ENCODE measurements around the gene GSX2.
A peak's percentile ranks its signal among the peaks of the same experiment; 100 is the strongest.

Gene GSX2

DNA sequence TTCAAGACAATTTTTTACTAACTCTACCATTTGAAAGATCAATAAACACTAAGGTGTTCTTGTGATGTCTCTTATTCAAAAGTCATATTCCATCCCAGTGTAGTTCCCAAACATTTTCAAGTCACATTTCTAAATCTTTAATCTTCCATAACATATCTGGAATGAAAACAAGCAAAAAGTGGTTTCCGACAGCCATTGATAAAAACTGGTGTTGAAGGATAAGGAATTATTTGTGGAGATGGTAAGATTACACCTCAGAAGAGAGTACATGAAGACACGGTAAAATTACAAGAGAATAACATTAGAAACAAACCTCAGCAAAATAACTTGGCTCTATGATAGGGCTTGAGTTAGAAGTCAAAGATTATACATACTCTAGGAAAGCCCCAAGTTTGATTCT, 39.8 kb upstream of the GSX2 start:
- DNase-seq (ENCODE audit: low read depth), result no peak
- no peak overlapping the region for H3K4me3 ChIP-seq (ENCODE audit: low read depth, low read length)
- in situ Hi-C loops (cut with HindIII; ENCODE audit: low sequenced_read_pairs), result no loop called here
- TF ChIP-seq, protein P1, sequence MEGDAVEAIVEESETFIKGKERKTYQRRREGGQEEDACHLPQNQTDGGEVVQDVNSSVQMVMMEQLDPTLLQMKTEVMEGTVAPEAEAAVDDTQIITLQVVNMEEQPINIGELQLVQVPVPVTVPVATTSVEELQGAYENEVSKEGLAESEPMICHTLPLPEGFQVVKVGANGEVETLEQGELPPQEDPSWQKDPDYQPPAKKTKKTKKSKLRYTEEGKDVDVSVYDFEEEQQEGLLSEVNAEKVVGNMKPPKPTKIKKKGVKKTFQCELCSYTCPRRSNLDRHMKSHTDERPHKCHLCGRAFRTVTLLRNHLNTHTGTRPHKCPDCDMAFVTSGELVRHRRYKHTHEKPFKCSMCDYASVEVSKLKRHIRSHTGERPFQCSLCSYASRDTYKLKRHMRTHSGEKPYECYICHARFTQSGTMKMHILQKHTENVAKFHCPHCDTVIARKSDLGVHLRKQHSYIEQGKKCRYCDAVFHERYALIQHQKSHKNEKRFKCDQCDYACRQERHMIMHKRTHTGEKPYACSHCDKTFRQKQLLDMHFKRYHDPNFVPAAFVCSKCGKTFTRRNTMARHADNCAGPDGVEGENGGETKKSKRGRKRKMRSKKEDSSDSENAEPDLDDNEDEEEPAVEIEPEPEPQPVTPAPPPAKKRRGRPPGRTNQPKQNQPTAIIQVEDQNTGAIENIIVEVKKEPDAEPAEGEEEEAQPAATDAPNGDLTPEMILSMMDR (IDR thresholded peaks at IDR 0.05; ENCODE audit: low read depth, low read length, missing control alignments), result no peak

DNA sequence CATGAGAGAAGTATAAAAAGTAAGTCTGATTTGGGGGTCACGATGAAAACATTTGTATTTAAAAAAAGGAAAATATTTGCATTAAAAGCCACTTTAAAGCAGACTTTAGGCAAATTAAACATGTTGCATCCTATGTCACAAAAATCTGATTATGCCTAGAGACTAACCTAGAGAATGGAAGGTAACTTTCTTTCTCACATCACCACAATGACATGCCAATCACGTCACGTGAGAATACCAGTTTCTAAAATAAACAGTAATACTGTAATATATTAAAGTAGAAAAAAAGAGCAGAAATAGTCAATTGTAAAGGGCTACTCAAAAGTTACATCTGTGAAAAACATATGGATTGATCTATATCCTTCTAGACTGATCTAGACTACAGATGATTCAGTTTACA, 38.9 kb upstream of the GSX2 start:
- in situ Hi-C loops (cut with HindIII; ENCODE audit: low sequenced_read_pairs), result no loop called here
- no peak overlapping the region for H3K4me3 ChIP-seq (ENCODE audit: low read depth, low read length)
- TF ChIP-seq, protein P1 (IDR thresholded peaks at IDR 0.05; ENCODE audit: low read depth, low read length, missing control alignments), result no peak
- DNase-seq (ENCODE audit: low read depth), result no peak

DNA sequence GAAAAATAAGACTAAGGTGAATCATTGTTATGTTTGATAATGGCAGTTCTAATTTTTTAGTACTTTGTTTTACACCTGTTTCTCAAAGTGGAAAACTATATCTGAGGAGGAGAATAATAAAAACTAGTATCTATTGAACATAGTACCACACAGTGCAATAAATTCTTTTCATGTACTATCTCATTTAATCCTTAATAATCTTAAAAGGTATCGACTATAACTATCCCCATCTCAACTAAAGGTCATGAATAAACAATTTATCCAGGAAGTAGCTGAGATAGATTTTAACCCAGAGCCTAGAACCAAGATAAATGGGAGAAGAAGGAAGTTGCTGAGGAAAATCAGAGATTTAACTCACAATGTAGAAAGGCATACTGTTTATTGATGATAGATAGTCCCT, 38.1 kb upstream of the GSX2 start:
- peak overlapping the region; percentile 63 for H3K4me3 ChIP-seq (ENCODE audit: low read depth, low read length)
- TF ChIP-seq, protein P1 (IDR thresholded peaks at IDR 0.05; ENCODE audit: low read depth, low read length, missing control alignments), result no peak
- no peak for DNase-seq (ENCODE audit: low read depth)

DNA sequence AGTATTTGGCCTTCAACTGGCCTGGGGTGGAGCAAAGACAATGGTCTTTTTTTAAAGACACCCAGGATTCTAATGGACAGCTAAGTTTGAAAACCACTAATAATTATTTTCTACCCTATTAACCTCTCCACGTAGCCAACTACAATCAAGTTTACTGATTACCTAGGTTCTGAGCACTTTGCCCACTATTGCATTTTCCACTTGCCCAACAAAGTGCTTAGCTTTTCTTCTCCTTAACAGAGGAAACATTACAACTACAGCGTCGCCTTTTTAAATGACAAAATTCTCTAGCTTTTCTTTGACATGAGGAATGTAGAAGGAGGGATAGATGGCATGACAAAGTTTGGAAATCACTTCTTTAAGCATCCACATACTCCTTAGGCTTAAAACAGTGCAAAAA, 37.6 kb upstream of the GSX2 start:
- DNase-seq (ENCODE audit: low read depth), result no peak
- in situ Hi-C loops (cut with HindIII; ENCODE audit: low sequenced_read_pairs), result no loop called here
- TF ChIP-seq, protein P1 (IDR thresholded peaks at IDR 0.05; ENCODE audit: low read depth, low read length, missing control alignments), result no peak
- peak overlapping the region; percentile 63 for H3K4me3 ChIP-seq (ENCODE audit: low read depth, low read length)

More for the DNA sequence above, 38.1 kb upstream of the GSX2 start:
- in situ Hi-C loops (cut with HindIII; ENCODE audit: low sequenced_read_pairs), result no loop called here

DNA sequence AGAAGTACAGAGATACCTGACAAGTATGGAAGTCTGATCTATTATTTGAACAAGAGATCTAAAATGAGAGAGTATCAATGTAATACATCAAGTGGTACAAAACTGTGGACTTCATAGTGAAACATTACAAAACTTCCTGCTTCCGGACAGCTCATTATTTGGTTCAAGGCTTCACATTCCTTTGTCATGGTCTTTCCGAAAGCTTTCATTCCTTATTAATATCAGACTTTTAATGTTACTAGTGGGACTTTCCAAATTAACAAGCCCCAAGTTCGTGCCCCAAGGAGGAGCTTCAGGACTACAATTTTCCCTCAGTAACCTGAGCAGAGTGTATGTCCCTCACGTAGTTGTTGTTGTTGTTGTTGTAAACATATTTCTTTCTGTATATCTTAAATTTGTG, 36.7 kb upstream of the GSX2 start:
- in situ Hi-C loops (cut with HindIII; ENCODE audit: low sequenced_read_pairs), result no loop called here
- TF ChIP-seq, protein P1 (IDR thresholded peaks at IDR 0.05; ENCODE audit: low read depth, low read length, missing control alignments), result no peak
- peak overlapping the region; percentile 63 for H3K4me3 ChIP-seq (ENCODE audit: low read depth, low read length)
- no peak for DNase-seq (ENCODE audit: low read depth)

DNA sequence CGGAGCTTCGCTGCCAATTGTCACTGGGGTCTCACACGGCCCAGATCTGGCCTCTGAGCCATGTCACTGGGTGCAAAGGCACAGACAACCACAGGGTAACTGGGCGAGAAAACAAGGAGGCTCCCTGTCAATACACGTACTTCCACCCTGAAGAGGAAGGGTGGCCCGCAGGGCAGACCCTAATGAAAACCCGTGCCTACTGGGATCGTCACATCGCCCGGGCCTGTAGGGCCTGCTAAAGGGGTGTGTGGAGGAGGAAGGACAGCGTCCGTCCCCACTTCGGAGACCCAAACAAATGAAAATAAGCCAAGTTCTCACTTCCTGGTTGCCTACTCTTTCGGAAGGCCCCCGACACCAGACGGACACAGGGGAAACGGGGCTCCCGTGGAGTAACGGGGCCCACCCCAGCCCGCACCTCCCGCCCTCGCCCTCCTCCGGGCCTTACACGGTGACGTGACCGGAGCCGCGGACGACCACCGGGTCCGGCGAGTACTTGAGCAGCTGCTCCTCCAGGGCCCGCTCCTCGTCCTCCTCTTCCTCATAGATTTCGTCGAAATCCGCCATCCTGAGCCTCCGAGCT, 36.1 kb upstream of the GSX2 start:
- TF ChIP-seq, protein P1 (IDR thresholded peaks at IDR 0.05; ENCODE audit: low read depth, low read length, missing control alignments), result no peak
- no peak for DNase-seq (ENCODE audit: low read depth)
- H3K4me3 ChIP-seq (ENCODE audit: low read depth, low read length), result peak overlapping the region; percentile 63
- in situ Hi-C loops (cut with HindIII; ENCODE audit: low sequenced_read_pairs), result no loop called here
